Amniotic epithelial cell (primary cell): Measurements from ENCODE around the gene UBAC2.
"Not testable (repeated sequence)": the region's sequence is repeated elsewhere in the genome, so short reads cannot be mapped to it uniquely, and the experiment has no call there.

Source experiments
- DNase-seq: peaks from one replicate; pipeline ENCODE4 v3.0.0-alpha.2; 2010; ENCODE audit warnings: low read depth

UBAC2 gene

DNA sequence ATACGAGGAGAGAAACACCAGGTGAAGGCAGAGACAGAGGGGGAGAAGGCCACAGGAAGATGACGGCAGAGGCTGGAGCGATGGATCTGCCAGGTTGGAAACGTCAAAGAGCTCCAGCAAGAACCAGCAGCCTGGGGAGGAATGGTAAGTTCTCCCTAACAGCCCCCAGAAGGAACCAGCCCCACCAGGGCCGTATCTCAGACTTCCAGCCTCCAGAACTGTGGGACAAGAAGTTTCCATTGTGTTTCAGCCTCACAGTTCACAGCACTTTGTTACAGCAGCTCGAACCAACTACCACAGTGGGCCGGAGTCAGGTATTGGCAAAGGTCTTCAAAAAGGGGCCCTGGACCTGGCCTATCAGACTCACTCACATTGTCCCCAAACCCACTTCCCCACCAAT is 195.8 kb downstream of the UBAC2 start:
- no peak for DNase-seq

DNA sequence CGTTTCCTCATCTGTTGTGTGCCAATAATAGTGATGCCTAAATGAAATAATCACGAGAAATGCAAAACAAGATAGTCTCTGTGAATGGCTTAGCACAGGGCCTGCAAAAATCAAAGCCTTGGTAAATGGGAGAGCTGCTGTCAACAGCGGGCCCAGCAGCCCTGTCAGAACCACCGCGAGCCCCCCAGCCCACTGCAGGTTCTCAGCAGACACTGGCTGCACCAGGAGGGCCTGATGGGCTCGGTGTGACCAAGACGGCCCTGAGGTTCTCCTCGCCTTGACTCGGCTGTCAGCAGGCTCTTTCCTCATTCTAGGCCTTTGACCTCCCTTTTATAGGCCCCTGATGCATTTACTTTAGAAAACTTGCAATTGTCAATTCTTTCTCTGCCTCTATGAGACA is 197.4 kb downstream of the UBAC2 start:
- DNase-seq: no peak

- DNase-seq: no peak
These were observed 198.4 kb downstream of the UBAC2 start for GRCh38 chr13:99398916-99399622.

GRCh38 chr13:99399623-99399974 is 198.9 kb downstream of the UBAC2 start:
- no peak for DNase-seq

GRCh38 chr13:99403458-99403971 is 202.9 kb downstream of the UBAC2 start:
- no peak for DNase-seq

GRCh38 chr13:99404005-99404755 is 203.5 kb downstream of the UBAC2 start:
- no peak for DNase-seq

DNA sequence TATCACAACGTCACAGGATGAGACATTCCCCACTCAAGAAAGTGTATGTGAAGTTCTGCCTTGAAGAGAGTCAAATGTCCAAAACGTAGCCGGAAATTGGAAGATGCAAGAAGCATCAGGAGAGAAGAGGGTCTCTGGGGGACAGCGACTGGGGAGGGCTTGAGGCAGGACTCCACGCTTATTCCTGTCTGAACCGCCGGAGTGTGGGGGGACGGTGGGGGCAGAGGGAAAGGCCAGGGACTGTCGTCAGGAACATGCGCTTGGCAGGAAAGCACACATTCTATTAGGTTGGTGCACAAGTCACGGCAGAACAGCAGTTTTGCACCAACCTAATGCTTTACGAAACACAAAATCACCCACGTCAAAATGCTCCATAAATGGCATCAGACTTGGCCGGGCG is 205.3 kb downstream of the UBAC2 start:
- DNase-seq: no peak

DNA sequence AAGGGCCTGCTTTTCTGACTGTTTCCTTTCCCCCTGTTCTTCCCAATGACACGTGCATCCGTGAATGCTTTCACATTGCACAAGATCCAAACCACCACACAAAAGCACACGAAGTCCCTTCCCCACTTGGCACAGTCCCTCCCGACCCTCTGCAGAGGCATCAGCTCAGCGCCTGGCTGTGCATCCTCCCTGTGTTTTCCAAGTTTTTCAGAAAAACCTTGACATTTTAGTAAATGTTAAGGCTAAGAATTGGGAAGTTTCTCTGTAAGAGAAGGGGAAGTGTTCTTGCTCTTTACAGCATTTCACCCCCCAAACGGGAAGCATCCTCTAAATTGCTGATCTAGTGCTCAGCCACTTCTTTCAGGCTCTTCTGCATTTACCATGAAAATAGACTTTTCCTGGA is 206.1 kb downstream of the UBAC2 start:
- peak; percentile 57 for DNase-seq

GRCh38 chr13:99407906-99408702 is 207.4 kb downstream of the UBAC2 start:
- DNase-seq: no peak

DNA sequence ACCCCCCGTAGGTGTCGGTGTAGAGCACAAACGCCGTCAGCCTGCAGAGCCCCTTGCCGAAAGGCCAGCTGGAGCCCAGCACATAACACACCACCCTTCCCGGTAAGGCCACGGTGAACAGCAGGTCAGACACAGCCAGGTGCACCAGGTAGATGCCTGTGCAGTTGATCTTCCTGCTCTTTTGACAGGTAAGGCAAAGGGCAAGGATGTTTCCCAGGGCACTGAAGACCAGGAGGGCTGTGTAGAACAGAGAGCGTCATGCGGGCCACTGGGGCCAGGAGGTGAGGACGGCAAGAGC is 208.0 kb downstream of the UBAC2 start:
- no peak for DNase-seq

DNA sequence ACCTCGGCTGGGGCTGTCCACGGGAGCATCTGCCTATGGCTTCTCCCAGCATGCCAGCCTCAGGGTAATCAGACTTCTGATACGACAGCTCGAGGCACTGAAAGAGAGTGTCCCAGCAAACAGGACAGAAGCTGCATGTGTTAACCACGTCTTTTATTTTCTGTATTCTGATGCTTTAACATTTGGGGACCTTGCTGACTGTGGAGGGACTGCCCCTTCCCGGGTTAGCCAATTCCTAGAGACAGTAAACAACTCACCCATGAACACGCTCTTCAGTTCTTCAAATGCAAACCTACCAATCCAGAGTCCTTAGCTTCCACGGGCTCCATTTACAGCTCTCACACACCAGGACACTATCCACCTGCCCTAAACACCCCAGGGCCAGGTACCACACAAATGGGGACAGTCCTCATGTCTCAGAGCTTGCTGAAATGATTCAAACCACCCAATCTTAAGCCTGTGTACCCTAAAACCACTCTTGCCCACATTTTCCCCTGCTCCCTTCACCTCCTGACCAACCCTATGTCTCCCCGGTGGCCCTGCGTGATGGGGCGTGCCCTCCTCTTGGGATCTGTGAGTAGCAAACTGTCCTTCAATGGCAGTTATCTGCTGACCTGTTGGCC is 208.9 kb downstream of the UBAC2 start:
- not testable (repeated sequence) for DNase-seq

DNA sequence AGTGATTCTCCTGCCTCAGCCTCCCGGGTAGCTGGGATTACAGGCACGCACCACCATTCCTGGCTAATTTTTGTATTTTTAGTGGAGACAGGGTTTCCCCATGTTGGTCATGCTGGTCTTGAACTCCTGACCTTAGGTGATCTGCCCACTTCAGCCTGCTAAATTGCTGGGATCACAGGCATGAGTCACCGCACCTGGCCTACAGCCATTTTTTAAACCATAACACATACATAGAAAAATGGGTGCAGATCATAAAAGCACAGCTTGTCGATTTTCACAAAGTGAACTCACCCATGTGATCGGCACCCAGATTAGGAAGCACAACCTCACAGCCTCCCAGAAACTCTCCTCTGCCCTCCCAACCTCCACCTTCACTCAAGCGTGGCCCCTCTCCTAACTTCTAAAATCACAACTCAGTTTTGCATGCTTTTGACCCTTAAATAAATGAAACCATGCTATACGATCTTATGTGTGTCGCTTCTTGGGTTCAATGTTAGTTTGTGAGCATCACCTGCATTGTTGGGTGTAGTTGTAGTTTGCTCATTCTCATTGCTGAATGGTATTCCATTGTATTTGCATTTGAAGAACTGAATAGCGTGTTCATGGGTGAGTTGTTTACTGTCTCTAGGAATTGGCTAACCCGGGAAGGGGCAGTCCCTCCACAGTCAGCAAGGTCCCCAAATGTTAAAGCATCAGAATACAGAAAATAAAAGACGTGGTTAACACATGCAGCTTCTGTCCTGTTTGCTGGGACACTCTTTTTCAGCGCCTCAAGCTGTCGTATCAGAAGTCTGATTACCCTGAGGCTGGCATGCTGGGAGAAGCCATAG is 210.2 kb downstream of the UBAC2 start:
- DNase-seq: not testable (repeated sequence)

DNA sequence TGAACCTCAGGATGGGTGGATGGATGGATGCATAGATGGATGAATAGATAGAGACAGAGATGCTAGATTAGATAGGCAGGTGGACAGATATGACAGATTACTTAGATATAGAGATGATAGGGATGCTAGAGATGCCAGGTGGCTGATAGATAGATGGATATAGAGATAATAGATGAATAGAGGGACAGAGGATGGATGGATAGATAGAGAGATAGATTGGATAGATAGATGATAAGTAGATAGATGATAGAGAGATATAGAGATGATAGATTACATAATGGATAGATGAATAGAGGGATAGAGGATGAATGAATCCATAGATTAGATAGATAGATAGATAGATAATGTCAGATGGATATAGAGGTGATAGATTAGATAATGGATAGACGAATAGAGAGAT is 212.2 kb downstream of the UBAC2 start:
- no peak for DNase-seq

- DNase-seq: no peak
These were observed 213.7 kb downstream of the UBAC2 start for GRCh38 chr13:99414048-99414995.

- no peak for DNase-seq
These were observed 214.5 kb downstream of the UBAC2 start for GRCh38 chr13:99415014-99415650.

DNA sequence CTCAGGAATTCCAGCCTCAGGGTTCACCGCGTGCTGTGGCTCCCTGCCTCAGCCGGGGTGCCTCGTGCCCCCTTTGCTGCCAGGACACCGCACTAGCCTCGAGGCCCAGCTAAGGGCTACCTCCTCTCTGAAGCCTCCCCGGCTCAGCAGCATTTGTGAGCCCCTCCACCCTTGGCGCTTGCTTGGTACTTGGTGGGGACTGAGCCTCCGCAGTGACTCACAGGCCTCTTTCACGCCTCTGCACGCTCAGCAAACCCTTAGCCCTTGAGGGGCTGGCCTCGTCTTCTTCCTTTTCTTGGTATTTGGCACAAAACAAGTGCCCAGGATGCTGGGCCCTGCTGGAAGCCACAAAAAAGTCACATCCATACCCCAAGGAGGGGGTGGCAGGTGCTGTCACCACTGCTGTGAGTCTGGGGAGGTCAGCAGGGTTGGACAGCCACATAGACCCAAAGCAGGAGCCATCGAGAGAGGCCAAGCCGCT is 215.2 kb downstream of the UBAC2 start:
- DNase-seq: no peak

DNA sequence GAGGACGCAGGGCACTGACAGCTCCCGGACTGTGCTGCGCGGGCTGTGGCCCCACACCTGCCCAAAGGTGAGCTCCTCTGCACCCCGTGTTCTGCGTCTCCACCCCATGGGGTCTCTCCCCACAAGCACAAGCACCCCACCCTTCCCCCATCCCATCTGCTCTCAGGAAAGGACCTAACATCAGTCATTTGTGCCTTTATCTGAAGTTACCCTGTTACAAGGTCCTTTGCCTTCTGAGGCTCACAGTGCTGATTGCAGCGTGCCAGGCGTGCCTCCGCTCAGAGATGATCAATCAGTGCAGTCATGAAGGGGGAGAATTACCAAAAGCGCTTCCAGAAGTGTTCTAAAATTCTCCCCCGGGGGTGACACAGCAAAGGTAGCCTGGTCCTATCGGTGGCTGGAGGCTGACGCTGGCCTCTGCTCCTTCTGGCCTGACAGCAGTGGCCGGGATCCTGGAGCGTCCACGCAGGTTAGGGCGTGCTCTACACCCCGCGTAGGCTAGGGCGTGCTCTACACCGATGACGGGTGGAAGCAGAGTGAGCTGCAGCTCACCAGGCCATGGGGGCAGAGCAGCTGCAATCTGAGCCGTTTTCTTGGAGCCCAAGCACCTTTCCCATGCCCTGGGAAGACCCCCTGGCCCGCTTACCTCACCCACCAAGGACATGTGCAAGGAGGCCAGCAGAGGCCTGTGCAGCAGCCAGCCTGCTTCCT is 215.9 kb downstream of the UBAC2 start:
- DNase-seq: no peak

DNA sequence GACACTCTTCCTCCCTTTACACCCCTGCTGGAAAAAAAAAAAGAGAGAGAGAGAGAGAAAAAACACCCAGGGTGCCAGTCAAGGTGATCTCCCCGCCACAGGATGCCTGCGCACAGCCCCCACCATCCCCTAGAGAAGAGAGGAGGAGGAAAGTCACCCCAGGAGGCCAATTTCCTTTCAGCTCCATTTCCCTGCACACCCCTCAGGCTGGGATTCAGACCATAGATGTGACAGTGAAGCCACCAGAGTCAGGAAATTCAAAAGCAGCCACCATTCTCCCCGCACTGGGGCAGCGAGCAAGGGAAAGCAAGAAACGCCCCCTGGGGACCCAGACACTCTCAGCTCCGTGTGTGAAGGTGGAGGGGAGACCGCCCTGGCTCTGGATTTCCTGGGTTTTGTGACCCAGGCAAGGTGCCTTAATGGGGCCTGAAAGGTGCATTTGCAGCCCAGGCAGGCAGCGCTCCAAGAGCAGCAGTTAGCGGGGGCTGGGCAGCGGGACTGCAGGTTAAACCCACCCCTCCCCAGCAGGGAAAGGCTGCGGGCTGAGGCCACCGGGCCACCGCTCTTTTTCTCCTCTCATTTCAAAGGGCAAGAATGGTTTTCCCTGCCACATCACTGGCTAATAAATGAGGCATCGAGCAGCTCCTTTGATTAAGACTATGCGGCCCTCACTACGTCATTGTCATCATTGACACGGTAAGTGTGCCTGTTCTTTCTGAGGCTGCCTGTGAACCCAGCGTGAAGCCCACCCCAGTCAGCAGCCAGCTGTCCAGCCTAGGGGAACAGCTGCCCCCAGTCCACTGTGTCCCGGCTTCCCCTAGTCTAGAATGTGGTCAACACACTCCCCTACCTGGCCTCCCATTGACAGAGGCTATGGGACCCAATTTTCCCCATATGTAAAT is 216.8 kb downstream of the UBAC2 start:
- no peak for DNase-seq
